GM19239 (cell line): ENCODE measurements around the gene SEBOX.
"Not testable (repeated sequence)": the region's sequence is repeated elsewhere in the genome, so short reads cannot be mapped to it uniquely, and the experiment has no call there.

ENCODE experiments used
- DNase-seq: peaks from one replicate; pipeline ENCODE4 v3.0.0; 2011; ENCODE audit warnings: low spot score; ENCODE audit not compliant: insufficient read length
- FAIRE-seq: peaks from 2 replicates; lab custom pipeline; 2011; peaks lifted over from hg19 to GRCh38; lab: Jason Lieb, UNC

Gene SEBOX

GRCh38 chr17:28343491-28343932 lies 21.5 kb downstream of the SEBOX start:
- FAIRE-seq = no peak
- no peak for DNase-seq

- DNase-seq (no peak), FAIRE-seq (no peak)
These were observed 22.7 kb downstream of the SEBOX start for GRCh38 chr17:28342313-28342712.

GRCh38 chr17:28341516-28341915 lies 23.5 kb downstream of the SEBOX start:
- DNase-seq (no peak), FAIRE-seq (no peak)

- no peak for DNase-seq
- FAIRE-seq = no peak
These were observed 24.6 kb downstream of the SEBOX start for GRCh38 chr17:28340374-28340773.

GRCh38 chr17:28339431-28339830 lies 25.6 kb downstream of the SEBOX start:
- no peak for DNase-seq
- FAIRE-seq = no peak

- not testable (repeated sequence) for FAIRE-seq, DNase-seq
These were observed 26.2 kb downstream of the SEBOX start for GRCh38 chr17:28338769-28339212.

GRCh38 chr17:28338056-28338768 lies 26.8 kb downstream of the SEBOX start:
- no peak for FAIRE-seq

GRCh38 chr17:28335959-28336871 lies 28.8 kb downstream of the SEBOX start:
- FAIRE-seq (peak; percentile 54), DNase-seq (no peak)

More at GRCh38 chr17:28338056-28338768, 26.8 kb downstream of the SEBOX start:
- no peak for DNase-seq

GRCh38 chr17:28335201-28335958 lies 29.6 kb downstream of the SEBOX start, which contains the start of the genes IFT20 and TNFAIP1:
Gene IFT20, minus strand, starts transcription at chr17:28335472. Its CDS starts 3,487 bp downstream, at chr17:28331985.
Gene TNFAIP1, plus strand, starts transcription at chr17:28335761. Its CDS starts 3,761 bp downstream, at chr17:28339522.
- DNase-seq (peak; percentile 95), FAIRE-seq (peak; percentile 99)

GRCh38 chr17:28334666-28335200 lies 30.3 kb downstream of the SEBOX start:
- FAIRE-seq = no peak
- no peak for DNase-seq

GRCh38 chr17:28334171-28334570 lies 30.8 kb downstream of the SEBOX start:
- no peak for DNase-seq
- no peak for FAIRE-seq

GRCh38 chr17:28333083-28333746 lies 31.8 kb downstream of the SEBOX start:
- no peak for FAIRE-seq
- DNase-seq = no peak

GRCh38 chr17:28331891-28332420 lies 33.0 kb downstream of the SEBOX start:
- no peak for FAIRE-seq
- DNase-seq = no peak

- no peak for DNase-seq
- FAIRE-seq = no peak
These were observed 34.3 kb downstream of the SEBOX start for GRCh38 chr17:28330671-28331070.

- no peak for FAIRE-seq
These were observed 36.7 kb downstream of the SEBOX start for GRCh38 chr17:28328325-28328724.

GRCh38 chr17:28327709-28328108 lies 37.3 kb downstream of the SEBOX start:
- no peak for DNase-seq
- no peak for FAIRE-seq

More at GRCh38 chr17:28328325-28328724, 36.7 kb downstream of the SEBOX start:
- DNase-seq = no peak

GRCh38 chr17:28327031-28327607 lies 37.9 kb downstream of the SEBOX start:
- FAIRE-seq (no peak), DNase-seq (no peak)

GRCh38 chr17:28326114-28326513 lies 38.9 kb downstream of the SEBOX start:
- FAIRE-seq (no peak), DNase-seq (no peak)

- no peak for FAIRE-seq
- no peak for DNase-seq
These were observed 39.8 kb downstream of the SEBOX start for GRCh38 chr17:28325211-28325610.
